HG03045 (cell line): ENCODE results near the gene RPS19.

Experiments used
- ATAC-seq: cut with Tn5 transposase; IDR thresholded peaks from one replicate; pipeline ENCODE4 v1.9.1; 2021; ENCODE audit warnings: mild to moderate bottlenecking, moderate library complexity; ENCODE audit not compliant: unreplicated experiment

The RPS19 gene

GRCh38 chr19:41859618-41860418, at the start of gene RPS19:
Gene RPS19, plus strand, starts transcription at chr19:41860255. Its CDS starts 520 bp downstream, at chr19:41860775.
- ATAC-seq: peak; percentile 73

GRCh38 chr19:41810301-41810700, 49.8 kb upstream of the RPS19 start:
- no peak for ATAC-seq

- ATAC-seq: no peak
Observed at GRCh38 chr19:41811036-41811435, 49.0 kb upstream of the RPS19 start.

GRCh38 chr19:41811981-41812380, 48.1 kb upstream of the RPS19 start:
- ATAC-seq: no peak

- no peak for ATAC-seq
Observed at GRCh38 chr19:41813911-41814310, 46.1 kb upstream of the RPS19 start.

GRCh38 chr19:41815301-41815700, 44.8 kb upstream of the RPS19 start:
- ATAC-seq: no peak

- no peak for ATAC-seq
Observed at GRCh38 chr19:41816761-41817160, 43.3 kb upstream of the RPS19 start.

GRCh38 chr19:41821003-41821735, 38.9 kb upstream of the RPS19 start:
- no peak for ATAC-seq

- no peak for ATAC-seq
Observed at GRCh38 chr19:41837981-41838708, 21.9 kb upstream of the RPS19 start.

GRCh38 chr19:41839211-41839610, 20.8 kb upstream of the RPS19 start:
- ATAC-seq: no peak

- no peak for ATAC-seq
Observed at GRCh38 chr19:41843371-41843770, 16.7 kb upstream of the RPS19 start.

- ATAC-seq: no peak
Observed at GRCh38 chr19:41844601-41845000, 15.5 kb upstream of the RPS19 start, which contains the start of gene LYPD4. Gene LYPD4, minus strand, starts transcription at chr19:41844683. Its CDS starts 5,398 bp downstream, at chr19:41839285.

GRCh38 chr19:41845001-41845050, 15.2 kb upstream of the RPS19 start, which contains the start of gene DMRTC2:
Gene DMRTC2, plus strand, starts transcription at chr19:41845042. Its CDS starts 2,387 bp downstream, at chr19:41847429.
- no peak for ATAC-seq

- ATAC-seq: no peak
Observed at GRCh38 chr19:41845051-41845590, 14.9 kb upstream of the RPS19 start.

- no peak for ATAC-seq
Observed at GRCh38 chr19:41847351-41848105, 12.5 kb upstream of the RPS19 start.

- no peak for ATAC-seq
Observed at GRCh38 chr19:41848666-41849065, 11.4 kb upstream of the RPS19 start.

GRCh38 chr19:41849067-41849466, 11.0 kb upstream of the RPS19 start:
- ATAC-seq: no peak

- no peak for ATAC-seq
Observed at GRCh38 chr19:41850381-41850780, 9.7 kb upstream of the RPS19 start.

GRCh38 chr19:41851456-41851855, 8.6 kb upstream of the RPS19 start:
- no peak for ATAC-seq

GRCh38 chr19:41853344-41853743, 6.7 kb upstream of the RPS19 start:
- no peak for ATAC-seq

- no peak for ATAC-seq
Observed at GRCh38 chr19:41853768-41854167, 6.3 kb upstream of the RPS19 start.
